Measurements from ENCODE around the gene CDC123. TPM values are rescaled to one million over a fixed set of nuclear protein-coding genes. Genes with fewer than 3 reads are reported as not detected.

Gene CDC123
- 64.6 and 71.7 TPM in 2 replicates for total RNA-seq

DNA sequence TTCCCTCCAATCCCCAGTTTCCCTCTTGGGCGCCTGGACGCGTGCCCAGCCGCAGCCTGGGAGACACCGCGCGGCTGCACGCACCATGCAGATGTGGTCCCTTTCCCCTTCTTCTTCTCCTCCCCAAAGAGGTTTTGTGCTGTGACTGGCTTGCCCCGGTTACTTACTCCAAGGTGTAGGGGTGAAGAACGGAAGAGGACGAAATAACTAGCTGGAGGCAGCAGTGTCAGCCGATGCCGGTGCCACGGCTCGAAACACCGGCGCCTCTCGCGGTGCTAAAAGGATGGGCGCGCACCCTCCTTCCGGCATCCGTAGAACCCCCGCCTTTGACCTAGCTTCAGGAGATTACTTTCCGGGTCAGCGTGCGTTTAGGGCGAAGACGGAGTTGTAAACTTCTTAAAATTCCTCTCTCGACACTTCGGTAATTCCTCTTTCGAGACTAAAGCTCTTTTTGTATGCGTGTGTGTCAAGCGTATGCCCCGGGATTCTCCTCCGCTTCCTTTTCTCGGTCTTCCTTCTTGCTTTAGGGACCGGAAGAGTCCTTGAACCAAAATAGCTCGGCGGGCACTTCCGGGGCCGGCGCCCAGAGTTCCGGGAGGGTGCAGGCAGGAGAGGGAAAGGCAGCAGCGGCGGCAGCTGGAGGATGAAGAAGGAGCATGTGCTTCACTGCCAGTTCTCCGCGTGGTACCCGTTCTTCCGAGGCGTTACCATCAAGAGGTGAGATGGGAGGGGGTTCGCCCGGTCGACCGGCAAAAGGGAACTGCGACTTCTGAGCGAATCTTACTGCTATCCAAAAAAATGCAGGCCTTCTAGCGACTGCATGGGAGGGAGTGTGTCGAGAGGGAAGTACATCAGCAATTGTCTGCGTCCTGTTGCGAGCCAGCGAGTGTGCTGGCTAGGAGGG is at the start of gene CDC123, which contains the start of gene NUDT5:
Gene CDC123, plus strand, starts transcription at position 586 of the 904 bp plus-strand sequence. Its CDS starts 58 bp downstream, at position 644.
Gene NUDT5, minus strand, starts transcription at position 289 of the 904 bp plus-strand sequence. CDS start 9,600 bp downstream, outside the sequence.

Other genes with a start within 250 kb of the CDC123 start
- gene UPF2, start 153.4 kb upstream of the CDC123 start, total RNA-seq = 12.0 and 13.0 TPM in 2 replicates
- 34.4 and 52.6 TPM in 2 replicates for gene DHTKD1, start 127.2 kb upstream of the CDC123 start, total RNA-seq
- 10.1 and 12.8 TPM in 2 replicates for gene SEC61A2, start 66.5 kb upstream of the CDC123 start, total RNA-seq
- 32.7 and 40.6 TPM in 2 replicates for gene NUDT5, start 297 bp upstream of the CDC123 start, total RNA-seq
- 1.1 and 1.6 TPM in 2 replicates for gene CAMK1D, start 153.4 kb downstream of the CDC123 start, total RNA-seq

Measured in hair follicle dermal papilla cell (primary cell).